Nephron progenitor cell (in vitro differentiated cells): ENCODE results near the gene GOLPH3L.
"Not testable (repeated sequence)": the region's sequence is repeated elsewhere in the genome, so short reads cannot be mapped to it uniquely, and the experiment has no call there.

Source experiments
- DNase-seq: peaks from one replicate; pipeline ENCODE4 v3.0.0; 2021
- H3K27ac Mint-ChIP-seq: 2 replicates; pipeline ENCODE4 v1.8.0; 2021; ENCODE audit warnings: mild to moderate bottlenecking, moderate library complexity, mixed read lengths
- H3K27me3 Mint-ChIP-seq: 2 replicates; pipeline ENCODE4 v1.8.0; 2021; ENCODE audit warnings: mild to moderate bottlenecking, low read depth, mixed read lengths; ENCODE audit not compliant: poor library complexity
- H3K36me3 Mint-ChIP-seq: 2 replicates; pipeline ENCODE4 v1.8.0; 2021; ENCODE audit warnings: low read depth, mixed read lengths
- H3K4me1 Mint-ChIP-seq: 2 replicates; pipeline ENCODE4 v1.8.0; 2021; ENCODE audit warnings: mixed read lengths
- H3K4me3 Mint-ChIP-seq: 2 replicates; pipeline ENCODE4 v1.8.0; 2021; ENCODE audit warnings: mild to moderate bottlenecking, moderate library complexity, mixed read lengths
- H3K9me3 Mint-ChIP-seq: 2 replicates; pipeline ENCODE4 v1.8.0; 2021; ENCODE audit warnings: mild to moderate bottlenecking, moderate library complexity, mixed read lengths
- CTCF ChIP-seq: fragments of 200-600 bp; sonication (generic); IDR thresholded peaks from 2 replicates; pipeline ENCODE4 v1.5.0; 2021; ENCODE audit warnings: antibody characterized with exemption

The GOLPH3L gene

GRCh38 chr1:150650193-150650592 lies 46.8 kb downstream of the GOLPH3L start:
- DNase-seq: no peak
- Mint-ChIP-seq H3K27ac (no peak overlapping the region), H3K9me3 (no peaks in the 10 kb centered on the region), H3K36me3 (peaks cover 28% of the 10 kb centered on the region), H3K4me3 (no peak overlapping the region), H3K4me1 (no peaks in the 10 kb centered on the region), H3K27me3 (no peaks in the 10 kb centered on the region)
- TF ChIP-seq CTCF: no peak

GRCh38 chr1:150649441-150650075 lies 47.4 kb downstream of the GOLPH3L start:
- Mint-ChIP-seq H3K27me3 (no peaks in the 10 kb centered on the region), H3K27ac (no peak overlapping the region), H3K4me1 (no peaks in the 10 kb centered on the region), H3K36me3 (peaks cover 24% of the 10 kb centered on the region), H3K9me3 (no peaks in the 10 kb centered on the region), H3K4me3 (no peak overlapping the region)
- no peak for TF ChIP-seq CTCF
- no peak for DNase-seq

GRCh38 chr1:150642296-150642695 lies 54.7 kb downstream of the GOLPH3L start:
- TF ChIP-seq CTCF: no peak
- Mint-ChIP-seq H3K36me3 (peaks cover 5% of the 10 kb centered on the region), H3K4me3 (no peak overlapping the region), H3K9me3 (no peaks in the 10 kb centered on the region), H3K27ac (no peak overlapping the region), H3K27me3 (no peaks in the 10 kb centered on the region), H3K4me1 (peaks cover 6% of the 10 kb centered on the region)
- DNase-seq: no peak

- H3K27me3 Mint-ChIP-seq, H3K9me3 Mint-ChIP-seq, H3K4me1 Mint-ChIP-seq, H3K36me3 Mint-ChIP-seq, DNase-seq, H3K4me3 Mint-ChIP-seq: not testable (repeated sequence)
- H3K27ac Mint-ChIP-seq: peak overlapping the region; percentile 62
Observed at GRCh38 chr1:150641126-150641815, 55.7 kb downstream of the GOLPH3L start.

GRCh38 chr1:150638430-150638829 lies 58.5 kb downstream of the GOLPH3L start:
- H3K4me3 Mint-ChIP-seq: not testable (repeated sequence)

GRCh38 chr1:150634839-150635622 lies 61.9 kb downstream of the GOLPH3L start:
- H3K9me3 Mint-ChIP-seq: not testable (repeated sequence)
- Mint-ChIP-seq H3K27me3 (peaks cover 13% of the 10 kb centered on the region), H3K27ac (peak overlapping the region; percentile 41)

More at GRCh38 chr1:150638430-150638829, 58.5 kb downstream of the GOLPH3L start:
- H3K9me3 Mint-ChIP-seq, DNase-seq, H3K36me3 Mint-ChIP-seq, H3K27me3 Mint-ChIP-seq, H3K27ac Mint-ChIP-seq: not testable (repeated sequence)
- peaks cover 22% of the 10 kb centered on the region for H3K4me1 Mint-ChIP-seq

GRCh38 chr1:150629115-150629928 lies 67.6 kb downstream of the GOLPH3L start, which contains the start of gene ENSA:
ENSA (minus strand) TSS chr1:150629612; CDS start chr1:150629470, 142 bp downstream.
- peaks cover 6% of the 10 kb centered on the region for H3K4me1 Mint-ChIP-seq
- peaks cover 32% of the 10 kb centered on the region for H3K36me3 Mint-ChIP-seq
- H3K9me3 Mint-ChIP-seq: no peaks in the 10 kb centered on the region
- TF ChIP-seq CTCF: no peak
- no peak within 1 kb of the TSS for H3K4me3 Mint-ChIP-seq
- H3K27ac Mint-ChIP-seq: no peak within 1 kb of the TSS
- peak; percentile 94 for DNase-seq
- H3K27me3 Mint-ChIP-seq: peaks cover 7% of the 10 kb centered on the region

More at GRCh38 chr1:150634839-150635622, 61.9 kb downstream of the GOLPH3L start:
- not testable (repeated sequence) for H3K4me3 Mint-ChIP-seq, H3K36me3 Mint-ChIP-seq, DNase-seq
- peaks cover 20% of the 10 kb centered on the region for H3K4me1 Mint-ChIP-seq
